Smooth muscle cell (in vitro differentiated cells): ENCODE results near the gene PCSK5. TPM values are rescaled to one million over a fixed set of nuclear protein-coding genes. Genes with fewer than 3 reads are reported as not detected.

Source experiments
- DNase-seq: peaks from one replicate; lab custom pipeline; 2025; ENCODE audit not compliant: unreplicated experiment; lab: John Stamatoyannopoulos, UW
- H2AFZ ChIP-seq: fragments of 200-600 bp; sonication (generic); 2 replicates; pipeline ENCODE4 v1.6.0; 2016; ENCODE audit warnings: antibody characterized with exemption, low read depth, mild to moderate bottlenecking
- H3F3A ChIP-seq: fragments of 200-600 bp; sonication (generic); 2 replicates; pipeline ENCODE4 v1.6.0; 2017; ENCODE audit warnings: antibody characterized with exemption, low read depth
- H3K27ac ChIP-seq: fragments of 200-600 bp; sonication (generic); 2 replicates; pipeline ENCODE4 v1.5.1; 2016; ENCODE audit warnings: low read depth, mild to moderate bottlenecking
- H3K27me3 ChIP-seq: fragments of 200-600 bp; sonication (generic); 2 replicates; pipeline ENCODE4 v1.6.1; 2016; ENCODE audit warnings: low read depth, mild to moderate bottlenecking
- H3K36me3 ChIP-seq: fragments of 200-600 bp; sonication (generic); 2 replicates; pipeline ENCODE4 v1.5.1; 2016; ENCODE audit warnings: low read depth
- H3K4me1 ChIP-seq: fragments of 200-600 bp; sonication (generic); 2 replicates; pipeline ENCODE4 v1.5.1; 2016; ENCODE audit warnings: low read depth
- H3K4me2 ChIP-seq: fragments of 200-600 bp; sonication (generic); 2 replicates; pipeline ENCODE4 v1.6.0; 2016; ENCODE audit warnings: mild to moderate bottlenecking
- H3K4me3 ChIP-seq: fragments of 200-600 bp; sonication (generic); 2 replicates; pipeline ENCODE4 v1.5.1; 2016; ENCODE audit warnings: mild to moderate bottlenecking
- H3K79me2 ChIP-seq: fragments of 200-600 bp; sonication (generic); 2 replicates; pipeline ENCODE4 v1.6.0; 2016; ENCODE audit warnings: low read depth, mild to moderate bottlenecking
- H3K9ac ChIP-seq: fragments of 200-600 bp; sonication (generic); 2 replicates; pipeline ENCODE4 v1.6.0; 2016; ENCODE audit warnings: low read depth
- H3K9me3 ChIP-seq: fragments of 200-600 bp; sonication (generic); replicated peaks from 2 replicates; pipeline ENCODE4 v1.5.1; 2016; ENCODE audit warnings: low read depth
- H4K20me1 ChIP-seq: fragments of 200-600 bp; sonication (generic); 2 replicates; pipeline ENCODE4 v1.6.0; 2016; ENCODE audit warnings: low read depth
- CTCF ChIP-seq: fragments of 200-600 bp; sonication (generic); IDR thresholded peaks from 2 replicates; pipeline ENCODE4 v1.5.1; 2017; ENCODE audit warnings: borderline replicate concordance, mild to moderate bottlenecking, antibody characterized with exemption; ENCODE audit not compliant: insufficient read depth, poor library complexity, severe bottlenecking
- WGBS: methylation state at CpG from one replicate; pipeline ENCODE4 v1.1.7; 2016; ENCODE audit warnings: low lambda C conversion rate; 5-methylcytosine and 5-hydroxymethylcytosine counted together
- polyA plus RNA-seq: library from polyadenylated mRNA; unstranded; fragments of >200 nt; fragmentation: Nextera tagmentation; extraction: Ambion mirVana; gene quantifications from 2 replicates; pipeline ENCODE4 v1.2.1, GENCODE V29; 2016
- total RNA-seq: library from RNA; depleted of rRNA; stranded (reverse); fragments of >200 nt; gene quantifications from 2 replicates; pipeline ENCODE4 v1.2.3, GENCODE V29; 2014

Gene PCSK5
- total and polyA plus RNA-seq, 2 experiments from 2014 or later = 2.3 to 2.8 TPM

- H3K4me1 ChIP-seq = no peaks in the 10 kb centered on the region
- no peak overlapping the region for H2AFZ ChIP-seq
- H3F3A ChIP-seq = no peaks in the 10 kb centered on the region
- no peak overlapping the region for H3K4me3 ChIP-seq
- no peak overlapping the region for H3K9ac ChIP-seq
- WGBS = 92% methylated on average over 2 of the region's 2 CpGs
- no peaks in the 10 kb centered on the region for H3K9me3 ChIP-seq
- H3K27ac ChIP-seq = no peak overlapping the region
- TF ChIP-seq CTCF = no peak
- no peaks in the 10 kb centered on the region for H3K79me2 ChIP-seq
- no peaks in the 10 kb centered on the region for H3K36me3 ChIP-seq
- DNase-seq = no peak
- H3K27me3 ChIP-seq = no peaks in the 10 kb centered on the region
- H4K20me1 ChIP-seq = no peaks in the 10 kb centered on the region
- no peak overlapping the region for H3K4me2 ChIP-seq
These were observed 146.3 kb downstream of the PCSK5 start for GRCh38 chr9:76036762-76037161.

GRCh38 chr9:76037587-76038225 is 147.2 kb downstream of the PCSK5 start:
- no peak overlapping the region for H2AFZ ChIP-seq
- no peak overlapping the region for H3K4me3 ChIP-seq
- no peaks in the 10 kb centered on the region for H4K20me1 ChIP-seq
- H3K4me2 ChIP-seq = no peak overlapping the region
- no peak overlapping the region for H3K9ac ChIP-seq
- H3K9me3 ChIP-seq = no peaks in the 10 kb centered on the region
- no peaks in the 10 kb centered on the region for H3F3A ChIP-seq
- no peak overlapping the region for H3K27ac ChIP-seq
- no peaks in the 10 kb centered on the region for H3K27me3 ChIP-seq
- no peak for TF ChIP-seq CTCF
- no peaks in the 10 kb centered on the region for H3K4me1 ChIP-seq
- 87% methylated on average over 9 of the region's 9 CpGs for WGBS
- DNase-seq = no peak
- no peaks in the 10 kb centered on the region for H3K36me3 ChIP-seq
- no peaks in the 10 kb centered on the region for H3K79me2 ChIP-seq

DNA sequence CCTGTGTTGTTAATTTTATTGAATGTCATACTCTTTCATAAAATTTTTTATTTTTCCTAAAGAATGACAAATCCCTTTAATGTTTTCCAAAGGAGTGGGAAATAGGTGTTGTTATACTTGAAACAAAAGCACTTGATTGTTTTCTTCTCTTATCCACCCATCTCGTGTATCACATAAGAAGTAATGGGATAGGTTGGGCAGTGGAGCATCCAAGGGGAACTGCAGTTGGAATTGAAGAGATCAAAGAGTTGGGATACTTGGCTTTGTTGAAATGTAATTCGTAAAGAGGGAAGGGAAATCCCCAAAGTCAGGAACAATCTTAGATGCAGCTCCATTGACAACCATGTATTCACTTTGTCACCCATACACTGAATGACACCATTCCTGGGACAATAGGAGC is 148.0 kb downstream of the PCSK5 start:
- no peak overlapping the region for H3K9ac ChIP-seq
- H3K9me3 ChIP-seq = no peaks in the 10 kb centered on the region

More for the DNA sequence above, 148.0 kb downstream of the PCSK5 start:
- H3K27me3 ChIP-seq = no peaks in the 10 kb centered on the region
- H3K27ac ChIP-seq = no peak overlapping the region
- no peaks in the 10 kb centered on the region for H3K79me2 ChIP-seq
- no peak for DNase-seq
- no peak for TF ChIP-seq CTCF
- H3K4me3 ChIP-seq = no peak overlapping the region
- no peaks in the 10 kb centered on the region for H3K4me1 ChIP-seq
- no peak overlapping the region for H3K4me2 ChIP-seq
- H2AFZ ChIP-seq = no peak overlapping the region
- 90% methylated on average over 2 of the region's 2 CpGs for WGBS
- no peaks in the 10 kb centered on the region for H3K36me3 ChIP-seq
- H3F3A ChIP-seq = no peaks in the 10 kb centered on the region
- H4K20me1 ChIP-seq = no peaks in the 10 kb centered on the region
